DND-41 (cell line): Measurements from ENCODE around the gene ARVCF.

Source experiments
- EZH2 ChIP-seq: IDR thresholded peaks from 3 replicates; pipeline ENCODE4 v1.6.1; 2012; ENCODE audit warnings: borderline replicate concordance, low read depth, mild to moderate bottlenecking, moderate library complexity, low read length, inconsistent platforms; ENCODE audit not compliant: severe bottlenecking
- TF ChIP-seq, protein P1 (sequence below): IDR thresholded peaks from 2 replicates; pipeline ENCODE4 v1.5.1; 2012; ENCODE audit warnings: borderline replicate concordance, low read length, moderate library complexity, mild to moderate bottlenecking; ENCODE audit not compliant: poor library complexity, severe bottlenecking; ENCODE audit errors: extremely low read depth

DNA sequence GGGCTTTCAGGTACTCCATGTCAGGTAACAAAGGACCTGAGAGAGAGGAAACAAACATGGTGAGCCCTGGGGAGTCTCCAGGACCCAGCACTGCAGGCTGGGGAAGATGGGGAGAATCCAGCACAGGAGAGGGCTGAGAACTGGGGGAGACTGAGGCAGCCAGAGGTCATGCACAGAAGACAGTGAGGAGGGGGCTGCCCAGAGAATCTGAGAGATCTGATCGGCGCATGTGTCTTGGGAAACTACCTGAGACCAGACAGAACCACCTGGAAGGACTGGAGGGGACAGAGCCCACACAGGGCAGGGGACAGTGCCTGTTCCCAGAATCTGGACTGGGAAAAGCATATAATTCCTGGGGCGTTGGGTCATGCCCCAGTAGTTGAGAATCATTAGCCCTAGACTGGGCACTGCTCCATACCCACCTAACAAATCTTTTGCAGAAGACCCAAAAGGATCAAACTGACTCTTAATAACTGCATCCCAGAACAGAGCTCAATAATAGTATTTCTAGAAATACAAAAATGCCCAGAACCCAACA is 95.0 kb downstream of the ARVCF start:
- TF ChIP-seq, protein P1, sequence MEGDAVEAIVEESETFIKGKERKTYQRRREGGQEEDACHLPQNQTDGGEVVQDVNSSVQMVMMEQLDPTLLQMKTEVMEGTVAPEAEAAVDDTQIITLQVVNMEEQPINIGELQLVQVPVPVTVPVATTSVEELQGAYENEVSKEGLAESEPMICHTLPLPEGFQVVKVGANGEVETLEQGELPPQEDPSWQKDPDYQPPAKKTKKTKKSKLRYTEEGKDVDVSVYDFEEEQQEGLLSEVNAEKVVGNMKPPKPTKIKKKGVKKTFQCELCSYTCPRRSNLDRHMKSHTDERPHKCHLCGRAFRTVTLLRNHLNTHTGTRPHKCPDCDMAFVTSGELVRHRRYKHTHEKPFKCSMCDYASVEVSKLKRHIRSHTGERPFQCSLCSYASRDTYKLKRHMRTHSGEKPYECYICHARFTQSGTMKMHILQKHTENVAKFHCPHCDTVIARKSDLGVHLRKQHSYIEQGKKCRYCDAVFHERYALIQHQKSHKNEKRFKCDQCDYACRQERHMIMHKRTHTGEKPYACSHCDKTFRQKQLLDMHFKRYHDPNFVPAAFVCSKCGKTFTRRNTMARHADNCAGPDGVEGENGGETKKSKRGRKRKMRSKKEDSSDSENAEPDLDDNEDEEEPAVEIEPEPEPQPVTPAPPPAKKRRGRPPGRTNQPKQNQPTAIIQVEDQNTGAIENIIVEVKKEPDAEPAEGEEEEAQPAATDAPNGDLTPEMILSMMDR, result no peak
- no peak for TF ChIP-seq EZH2
